Activated CD8-positive, alpha-beta memory T cell treated with anti-CD3 and anti-CD28 coated beads for 24 hours (primary cell): ENCODE results near the gene PTPRN2.

Source experiments
- DNase-seq: peaks from one replicate; pipeline ENCODE4 v3.0.0-alpha.2; 2020

PTPRN2 gene

GRCh38 chr7:157809863-157810851 lies 777.5 kb downstream of the PTPRN2 start:
- DNase-seq: no peak

GRCh38 chr7:157809154-157809862 lies 778.3 kb downstream of the PTPRN2 start:
- no peak for DNase-seq

GRCh38 chr7:157808042-157808441 lies 779.6 kb downstream of the PTPRN2 start:
- DNase-seq: no peak

GRCh38 chr7:157807510-157807909 lies 780.1 kb downstream of the PTPRN2 start:
- no peak for DNase-seq

GRCh38 chr7:157806711-157807110 lies 780.9 kb downstream of the PTPRN2 start:
- DNase-seq: no peak

- DNase-seq: no peak
Measured at GRCh38 chr7:157805713-157806112, 781.9 kb downstream of the PTPRN2 start.

- DNase-seq: no peak
Measured at GRCh38 chr7:157803906-157804305, 783.7 kb downstream of the PTPRN2 start.

- DNase-seq: no peak
Measured at GRCh38 chr7:157801971-157802675, 785.5 kb downstream of the PTPRN2 start.

- no peak for DNase-seq
Measured at GRCh38 chr7:157801113-157801512, 786.5 kb downstream of the PTPRN2 start.

- DNase-seq: no peak
Measured at GRCh38 chr7:157800281-157800680, 787.3 kb downstream of the PTPRN2 start.

- DNase-seq: no peak
Measured at GRCh38 chr7:157799076-157799685, 788.4 kb downstream of the PTPRN2 start.

GRCh38 chr7:157797361-157797760 lies 790.3 kb downstream of the PTPRN2 start:
- no peak for DNase-seq

GRCh38 chr7:157796846-157797245 lies 790.8 kb downstream of the PTPRN2 start:
- DNase-seq: no peak

- no peak for DNase-seq
Measured at GRCh38 chr7:157795643-157796042, 792.0 kb downstream of the PTPRN2 start.

- DNase-seq: no peak
Measured at GRCh38 chr7:157795199-157795598, 792.4 kb downstream of the PTPRN2 start.

GRCh38 chr7:157794746-157795065 lies 792.9 kb downstream of the PTPRN2 start:
- no peak for DNase-seq

- DNase-seq: no peak
Measured at GRCh38 chr7:157793973-157794745, 793.5 kb downstream of the PTPRN2 start.

- no peak for DNase-seq
Measured at GRCh38 chr7:157793087-157793353, 794.6 kb downstream of the PTPRN2 start.

GRCh38 chr7:157792241-157793086 lies 795.2 kb downstream of the PTPRN2 start:
- no peak for DNase-seq

GRCh38 chr7:157791666-157792065 lies 796.0 kb downstream of the PTPRN2 start:
- DNase-seq: no peak

GRCh38 chr7:157791261-157791660 lies 796.4 kb downstream of the PTPRN2 start:
- no peak for DNase-seq

GRCh38 chr7:157789942-157790341 lies 797.7 kb downstream of the PTPRN2 start:
- no peak for DNase-seq
